Upper lobe of left lung (tissue), 6 donors: ENCODE results near the gene KRTAP3-3. TPM values are rescaled to one million over a fixed set of nuclear protein-coding genes. Genes with fewer than 3 reads are reported as not detected.
A peak's percentile ranks its signal among the peaks of the same experiment; 100 is the strongest.

Source experiments
- ATAC-seq, 2 donors: fragments of 200-7000 bp; cut with Tn5 transposase; one replicate each; pipeline ENCODE4 v1.9.1; 2022; ENCODE audit warnings: mild to moderate bottlenecking in 2 of 2, moderate library complexity in 2 of 2; ENCODE audit not compliant: low FRiP score in 2 of 2
- DNase-seq, 2 donors: peaks; one replicate each; pipeline ENCODE4 v3.0.0-alpha.2; 2019 to 2020
- H3K27ac ChIP-seq, 4 donors: fragments of 200-600 bp; sonication (generic); one replicate each; pipeline ENCODE4 v1.5.1; 2016 to 2019
- H3K27me3 ChIP-seq, 4 donors: fragments of 200-600 bp; sonication (generic); one replicate each; pipeline ENCODE4 v1.5.1; 2017 to 2019
- H3K36me3 ChIP-seq, 4 donors: fragments of 200-600 bp; sonication (generic); one replicate each; pipeline ENCODE4 v1.5.1; 2016 to 2019
- H3K4me1 ChIP-seq, 4 donors: fragments of 200-600 bp; sonication (generic); one replicate each; pipeline ENCODE4 v1.5.1; 2018 to 2019
- H3K4me3 ChIP-seq, 4 donors: fragments of 200-600 bp; sonication (generic); one replicate each; pipeline ENCODE4 v1.5.1; 2017 to 2019; ENCODE audit warnings: mild to moderate bottlenecking in 2 of 4, moderate library complexity in 1 of 4
- H3K9me3 ChIP-seq, 4 donors: fragments of 200-600 bp; sonication (generic); one replicate each; pipeline ENCODE4 v1.5.1; 2018 to 2019
- EP300 ChIP-seq, 4 donors: sonication (generic); formaldehyde crosslinking; IDR thresholded peaks; one replicate each; pipeline ENCODE4 v1.5.1; 2017; ENCODE audit warnings: antibody characterized with exemption in 4 of 4, control low read depth in 2 of 4
- POLR2A ChIP-seq, 4 donors: fragments of 450-650 bp; IDR thresholded peaks; one replicate each; pipeline ENCODE4 v1.5.1; 2016 to 2017; ENCODE audit warnings: antibody characterized with exemption in 4 of 4, mild to moderate bottlenecking in 2 of 4
- POLR2AphosphoS5 ChIP-seq, 2 donors: sonication (generic); formaldehyde crosslinking; IDR thresholded peaks; one replicate each; pipeline ENCODE4 v1.5.1; 2017; ENCODE audit warnings: antibody characterized with exemption in 2 of 2
- WGBS, 2 donors: methylation state at CpG; one replicate each; pipeline ENCODE4 v1.1.5; 2017 to 2018; 5-methylcytosine and 5-hydroxymethylcytosine counted together
- total RNA-seq, 6 donors: library from RNA; depleted of rRNA in 4 of 6; stranded (reverse); fragments of >200 nt in 4 of 6; gene quantifications; one replicate each; pipeline versions ENCODE4 v1.1.0 to v1.2.1, GENCODE V29; 2016 to 2021
- TF ChIP-seq, protein P1 (sequence below), 6 experiments: fragments of 450-650 bp in 4 of 6; fragments of 200-600 bp in 2 of 6; sonication (generic) in 2 of 6; IDR thresholded peaks; one replicate each; pipeline ENCODE4 v1.5.1; 2016 to 2019; ENCODE audit warnings: antibody characterized with exemption in 6 of 6
- donor health status: DM: no; HTN: no; CAD: no; lungs with moderate emphysema.
- donor health status: DM: no; HTN: yes; CAD: no; lungs with severe emphysema.

Gene KRTAP3-3
- total RNA-seq, 6 donors from 2014 or later, result not detected

DNA sequence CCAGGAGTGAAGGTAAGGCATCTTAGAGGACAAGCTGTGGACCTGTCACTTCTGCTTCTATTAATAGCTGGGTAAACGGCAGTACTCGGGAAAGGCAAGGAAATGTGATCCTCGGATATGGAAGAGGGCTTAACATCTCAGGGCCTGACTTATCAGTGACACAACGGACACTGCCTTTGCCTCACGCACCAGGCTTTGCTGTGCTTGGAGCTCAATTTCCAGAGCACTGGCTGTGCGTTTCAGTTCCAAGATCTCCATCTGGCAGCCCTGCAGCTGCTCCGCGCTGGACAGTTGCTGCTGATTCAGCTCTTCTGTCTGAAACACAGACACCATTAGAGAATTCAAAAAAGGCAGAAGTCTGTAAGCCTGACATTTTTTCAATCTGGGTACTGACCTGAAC lies 13.4 kb downstream of the KRTAP3-3 start:
- H3K4me3 ChIP-seq, result no peak overlapping the region
- DNase-seq (peak in 1 of 2 donors; percentile 13), ATAC-seq (peak in 1 of 2 donors; percentile 17)

DNA sequence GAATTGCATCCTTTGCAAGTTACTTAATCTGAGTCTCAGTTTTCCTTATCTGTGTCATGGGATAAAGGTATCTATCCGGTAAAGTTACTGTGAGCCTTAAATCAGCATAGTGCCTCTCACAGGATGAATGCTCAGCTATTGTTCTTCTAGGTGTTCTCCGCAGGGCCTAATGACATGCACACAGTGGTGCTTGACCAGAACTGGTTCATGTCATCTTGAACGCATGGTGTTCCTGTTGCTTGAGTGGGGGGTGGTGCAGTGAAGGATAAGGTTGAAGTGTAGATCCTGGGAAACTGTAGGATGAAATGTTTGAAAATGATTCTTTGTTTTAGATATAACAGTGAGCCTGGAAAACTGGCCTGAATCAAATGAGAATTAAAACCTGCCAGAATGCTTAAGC lies 13.8 kb downstream of the KRTAP3-3 start:
- H3K36me3 ChIP-seq, result no peaks in the 10 kb centered on the region
- WGBS, 2 donors, result 82% methylated on average over 3 of the region's 3 CpGs
- no peak overlapping the region for H3K27ac ChIP-seq
- H3K9me3 ChIP-seq, result no peaks in the 10 kb centered on the region
- no peaks in the 10 kb centered on the region for H3K27me3 ChIP-seq
- no peak for DNase-seq
- no peak for ATAC-seq
- H3K4me3 ChIP-seq, result no peak overlapping the region
- TF ChIP-seq POLR2AphosphoS5 (IDR thresholded peaks at IDR 0.05) (no peak), POLR2A (IDR thresholded peaks at IDR 0.05) (no peak)
- TF ChIP-seq, protein P1, sequence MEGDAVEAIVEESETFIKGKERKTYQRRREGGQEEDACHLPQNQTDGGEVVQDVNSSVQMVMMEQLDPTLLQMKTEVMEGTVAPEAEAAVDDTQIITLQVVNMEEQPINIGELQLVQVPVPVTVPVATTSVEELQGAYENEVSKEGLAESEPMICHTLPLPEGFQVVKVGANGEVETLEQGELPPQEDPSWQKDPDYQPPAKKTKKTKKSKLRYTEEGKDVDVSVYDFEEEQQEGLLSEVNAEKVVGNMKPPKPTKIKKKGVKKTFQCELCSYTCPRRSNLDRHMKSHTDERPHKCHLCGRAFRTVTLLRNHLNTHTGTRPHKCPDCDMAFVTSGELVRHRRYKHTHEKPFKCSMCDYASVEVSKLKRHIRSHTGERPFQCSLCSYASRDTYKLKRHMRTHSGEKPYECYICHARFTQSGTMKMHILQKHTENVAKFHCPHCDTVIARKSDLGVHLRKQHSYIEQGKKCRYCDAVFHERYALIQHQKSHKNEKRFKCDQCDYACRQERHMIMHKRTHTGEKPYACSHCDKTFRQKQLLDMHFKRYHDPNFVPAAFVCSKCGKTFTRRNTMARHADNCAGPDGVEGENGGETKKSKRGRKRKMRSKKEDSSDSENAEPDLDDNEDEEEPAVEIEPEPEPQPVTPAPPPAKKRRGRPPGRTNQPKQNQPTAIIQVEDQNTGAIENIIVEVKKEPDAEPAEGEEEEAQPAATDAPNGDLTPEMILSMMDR (IDR thresholded peaks at IDR 0.05), result no peak
- H3K4me1 ChIP-seq, result no peaks in the 10 kb centered on the region

More for the DNA sequence above, 13.4 kb downstream of the KRTAP3-3 start:
- Histone ChIP-seq H3K27me3 (no peaks in the 10 kb centered on the region), H3K36me3 (no peaks in the 10 kb centered on the region), H3K4me1 (no peaks in the 10 kb centered on the region), H3K9me3 (no peaks in the 10 kb centered on the region), H3K27ac (no peak overlapping the region)
- TF ChIP-seq EP300 (IDR thresholded peaks at IDR 0.05), result no peak
- TF ChIP-seq POLR2A (IDR thresholded peaks at IDR 0.05), result no peak
- TF ChIP-seq, protein P1 (IDR thresholded peaks at IDR 0.05), result no peak
- TF ChIP-seq POLR2AphosphoS5 (IDR thresholded peaks at IDR 0.05), result no peak
- WGBS, 2 donors, result 46 to 58% methylated on average over 8 of the region's 8 CpGs

DNA sequence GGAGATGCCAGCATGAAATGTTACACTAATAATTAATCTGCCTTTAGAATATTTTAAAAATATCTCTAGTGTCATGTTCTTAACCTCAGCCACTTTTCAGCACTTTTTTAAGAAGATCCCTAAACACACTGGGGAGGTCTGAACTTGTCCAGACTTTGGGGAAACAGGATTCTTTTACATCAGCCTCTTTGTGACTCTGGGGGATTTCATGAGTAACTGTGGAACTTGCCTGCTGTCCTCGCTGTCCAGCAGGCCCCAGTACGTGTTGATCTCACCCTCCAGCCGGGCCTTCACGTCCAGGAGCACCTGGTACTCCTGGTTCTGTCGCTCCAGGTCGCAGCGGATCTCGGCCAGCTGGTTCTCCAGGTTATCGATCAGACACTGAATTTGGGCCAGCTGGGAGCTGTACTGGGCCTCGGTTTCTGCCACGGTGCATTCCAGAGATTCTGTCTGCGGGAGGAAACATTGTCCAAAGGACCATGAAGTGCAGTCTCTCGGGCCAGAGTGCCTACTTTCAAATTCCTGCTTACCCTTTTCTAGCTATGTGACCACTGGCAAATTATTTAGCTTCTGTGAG lies 15.3 kb downstream of the KRTAP3-3 start:
- Histone ChIP-seq H3K27ac (no peak overlapping the region), H3K4me3 (no peak overlapping the region), H3K36me3 (no peaks in the 10 kb centered on the region), H3K4me1 (no peaks in the 10 kb centered on the region), H3K27me3 (no peaks in the 10 kb centered on the region), H3K9me3 (no peaks in the 10 kb centered on the region)
- DNase-seq (peak in 1 of 2 donors; percentile 22), ATAC-seq (no peak)
- 64 to 67% methylated on average over 11 to 13 of the region's 13 CpGs for WGBS, 2 donors
- TF ChIP-seq, protein P1 (IDR thresholded peaks at IDR 0.05), result no peak
- no peak for TF ChIP-seq POLR2AphosphoS5 (IDR thresholded peaks at IDR 0.05)
- TF ChIP-seq POLR2A (IDR thresholded peaks at IDR 0.05), result no peak
- TF ChIP-seq EP300 (IDR thresholded peaks at IDR 0.05), result no peak

DNA sequence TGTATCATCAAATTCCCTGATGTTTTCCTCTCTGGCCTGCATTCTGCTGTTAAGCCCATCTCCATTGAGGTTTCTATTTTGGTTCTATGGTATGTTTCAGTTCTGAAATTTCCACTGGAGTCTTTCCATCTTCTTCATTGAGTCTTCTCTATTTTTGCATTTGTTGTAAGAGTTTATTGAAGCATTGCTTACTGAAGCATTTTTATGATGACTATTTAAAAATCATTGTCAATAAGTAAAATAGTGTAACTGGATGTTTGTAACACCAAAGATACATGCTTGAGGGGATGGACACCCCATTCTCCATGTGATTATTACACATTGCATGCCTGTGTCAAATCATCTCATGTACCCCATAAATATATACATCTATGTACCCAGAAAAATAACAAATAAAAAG lies 18.4 kb downstream of the KRTAP3-3 start:
- Histone ChIP-seq H3K4me1 (no peaks in the 10 kb centered on the region), H3K36me3 (no peaks in the 10 kb centered on the region), H3K4me3 (no peak overlapping the region), H3K9me3 (no peaks in the 10 kb centered on the region), H3K27me3 (no peaks in the 10 kb centered on the region), H3K27ac (no peak overlapping the region)
- TF ChIP-seq, protein P1 (IDR thresholded peaks at IDR 0.05), result no peak
- TF ChIP-seq EP300 (IDR thresholded peaks at IDR 0.05), result no peak
- no peak for TF ChIP-seq POLR2A (IDR thresholded peaks at IDR 0.05)
- TF ChIP-seq POLR2AphosphoS5 (IDR thresholded peaks at IDR 0.05), result no peak
- DNase-seq, result no peak
- ATAC-seq, result no peak

DNA sequence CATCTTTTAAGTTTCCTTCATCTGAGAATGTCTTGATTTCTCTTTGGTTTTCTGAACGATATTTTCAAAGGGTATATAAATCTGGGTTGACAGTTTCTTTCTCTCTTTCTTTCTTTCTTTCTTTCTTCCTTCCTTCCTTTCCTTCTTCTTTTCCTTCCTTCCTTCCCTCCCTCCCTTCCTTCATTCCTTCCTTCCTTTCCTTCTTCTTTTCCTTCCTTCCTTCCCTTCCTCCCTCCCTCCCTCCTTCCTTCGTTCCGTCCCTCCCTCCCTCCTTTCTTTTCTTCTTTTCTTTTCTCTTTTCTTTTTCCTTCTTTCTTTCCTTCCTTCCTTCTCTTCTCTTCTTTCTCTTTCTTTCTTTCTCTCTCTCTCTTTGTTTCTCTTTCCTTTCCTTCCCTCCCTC lies 19.6 kb downstream of the KRTAP3-3 start:
- Histone ChIP-seq H3K4me3 (no peak overlapping the region), H3K27me3 (no peaks in the 10 kb centered on the region), H3K9me3 (no peaks in the 10 kb centered on the region), H3K27ac (no peak overlapping the region), H3K4me1 (no peaks in the 10 kb centered on the region), H3K36me3 (no peaks in the 10 kb centered on the region)
- ATAC-seq, result no peak
- 87 to 94% methylated on average over 3 of the region's 3 CpGs for WGBS, 2 donors
- no peak for TF ChIP-seq POLR2AphosphoS5 (IDR thresholded peaks at IDR 0.05)
- no peak for TF ChIP-seq EP300 (IDR thresholded peaks at IDR 0.05)
- TF ChIP-seq POLR2A (IDR thresholded peaks at IDR 0.05), result no peak
- TF ChIP-seq, protein P1 (IDR thresholded peaks at IDR 0.05), result no peak
- DNase-seq, result no peak
